ENCODE results near the gene ADAMTS2.

GRCh38 chr5:179142434-179143198 is 202.6 kb downstream of the ADAMTS2 start:
- TF ChIP-seq CTCF (conservative IDR thresholded peaks at IDR 0.05 in 1 of 2, IDR thresholded peaks at IDR 0.05 in 1 of 2; ENCODE audit: low read depth in 1 of 2, low read length in 2 of 2) (no peak), EZH2 (IDR thresholded peaks at IDR 0.05; ENCODE audit: low read length, missing control alignments) (no peak)
